ENCODE measurements around the gene RIMBP2. TPM values are rescaled to one million over a fixed set of nuclear protein-coding genes. Genes with fewer than 3 reads are reported as not detected.

The RIMBP2 gene
- total RNA-seq, 1 donor from 2014 or later, result 20.5 TPM

GRCh38 chr12:130504840-130505175 lies 211.3 kb downstream of the RIMBP2 start:
- TF ChIP-seq CTCF (IDR thresholded peaks at IDR 0.05; ENCODE audit: partially characterized antibody, unreplicated experiment), result no peak

GRCh38 chr12:130504110-130504839 lies 211.8 kb downstream of the RIMBP2 start:
- no peak for TF ChIP-seq CTCF (IDR thresholded peaks at IDR 0.05; ENCODE audit: partially characterized antibody, unreplicated experiment)
- H3K36me3 Mint-ChIP-seq (ENCODE audit: unreplicated experiment), result peaks cover 6% of the 10 kb centered on the region
- no peak overlapping the region for H3K4me3 Mint-ChIP-seq (ENCODE audit: unreplicated experiment)
- H3K27me3 Mint-ChIP-seq (ENCODE audit: unreplicated experiment), result peaks cover 1% of the 10 kb centered on the region
- no peak overlapping the region for H3K27ac Mint-ChIP-seq (ENCODE audit: unreplicated experiment)
- H3K4me1 Mint-ChIP-seq (ENCODE audit: low read depth, unreplicated experiment), result no peaks in the 10 kb centered on the region
- no peak for DNase-seq
- peaks cover 9% of the 10 kb centered on the region for H3K9me3 Mint-ChIP-seq (ENCODE audit: unreplicated experiment)

More at GRCh38 chr12:130504840-130505175, 211.3 kb downstream of the RIMBP2 start:
- Mint-ChIP-seq H3K27me3 (ENCODE audit: unreplicated experiment) (peaks cover 1% of the 10 kb centered on the region), H3K4me3 (ENCODE audit: unreplicated experiment) (no peak overlapping the region), H3K9me3 (ENCODE audit: unreplicated experiment) (peaks cover 11% of the 10 kb centered on the region), H3K4me1 (ENCODE audit: low read depth, unreplicated experiment) (no peaks in the 10 kb centered on the region), H3K36me3 (ENCODE audit: unreplicated experiment) (peaks cover 6% of the 10 kb centered on the region), H3K27ac (ENCODE audit: unreplicated experiment) (no peak overlapping the region)
- no peak for DNase-seq

GRCh38 chr12:130501821-130502220 lies 214.3 kb downstream of the RIMBP2 start:
- Mint-ChIP-seq H3K9me3 (ENCODE audit: unreplicated experiment) (peaks cover 12% of the 10 kb centered on the region), H3K4me3 (ENCODE audit: unreplicated experiment) (no peak overlapping the region), H3K4me1 (ENCODE audit: low read depth, unreplicated experiment) (peaks cover 2% of the 10 kb centered on the region), H3K36me3 (ENCODE audit: unreplicated experiment) (peaks cover 15% of the 10 kb centered on the region), H3K27me3 (ENCODE audit: unreplicated experiment) (peaks cover 7% of the 10 kb centered on the region), H3K27ac (ENCODE audit: unreplicated experiment) (no peak overlapping the region)
- no peak for DNase-seq
- no peak for TF ChIP-seq CTCF (IDR thresholded peaks at IDR 0.05; ENCODE audit: partially characterized antibody, unreplicated experiment)

GRCh38 chr12:130500835-130501330 lies 215.2 kb downstream of the RIMBP2 start:
- TF ChIP-seq CTCF (IDR thresholded peaks at IDR 0.05; ENCODE audit: partially characterized antibody, unreplicated experiment), result no peak
- no peak overlapping the region for H3K4me3 Mint-ChIP-seq (ENCODE audit: unreplicated experiment)
- H3K36me3 Mint-ChIP-seq (ENCODE audit: unreplicated experiment), result peaks cover 16% of the 10 kb centered on the region
- H3K27me3 Mint-ChIP-seq (ENCODE audit: unreplicated experiment), result peaks cover 7% of the 10 kb centered on the region
- peaks cover 2% of the 10 kb centered on the region for H3K4me1 Mint-ChIP-seq (ENCODE audit: low read depth, unreplicated experiment)
- no peak for DNase-seq
- H3K27ac Mint-ChIP-seq (ENCODE audit: unreplicated experiment), result no peak overlapping the region
- peaks cover 13% of the 10 kb centered on the region for H3K9me3 Mint-ChIP-seq (ENCODE audit: unreplicated experiment)

GRCh38 chr12:130499474-130499873 lies 216.6 kb downstream of the RIMBP2 start:
- Mint-ChIP-seq H3K4me1 (ENCODE audit: low read depth, unreplicated experiment) (peaks cover 2% of the 10 kb centered on the region), H3K27ac (ENCODE audit: unreplicated experiment) (no peak overlapping the region), H3K9me3 (ENCODE audit: unreplicated experiment) (peaks cover 14% of the 10 kb centered on the region), H3K36me3 (ENCODE audit: unreplicated experiment) (peaks cover 20% of the 10 kb centered on the region), H3K27me3 (ENCODE audit: unreplicated experiment) (peaks cover 7% of the 10 kb centered on the region), H3K4me3 (ENCODE audit: unreplicated experiment) (no peak overlapping the region)
- TF ChIP-seq CTCF (IDR thresholded peaks at IDR 0.05; ENCODE audit: partially characterized antibody, unreplicated experiment), result no peak
- no peak for DNase-seq

All from glutamatergic neuron (in vitro differentiated cells).